Astrocyte (in vitro differentiated cells and primary cell): Measurements from ENCODE around the gene LTBP2.

Experiments used
- CTCF ChIP-seq: IDR thresholded peaks from 2 replicates; pipeline ENCODE4 v1.5.1; 2011; ENCODE audit warnings: low read depth, mild to moderate bottlenecking, inconsistent platforms, low read length, moderate library complexity; ENCODE audit not compliant: insufficient read depth
- EZH2 ChIP-seq: IDR thresholded peaks from 2 replicates; pipeline ENCODE4 v1.6.1; 2012; ENCODE audit warnings: mild to moderate bottlenecking, low read length, inconsistent platforms; ENCODE audit not compliant: insufficient read depth

GRCh38 chr14:74539503-74539902 is 72.5 kb downstream of the LTBP2 start:
- no peak for TF ChIP-seq CTCF
- no peak for TF ChIP-seq EZH2
